HEK293 (cell line): Measurements from ENCODE around the gene HIPK4.

Experiments used
- CTCF ChIA-PET: fragments of 350-600 bp; formaldehyde crosslinking; extraction: SDS; loops from one replicate; lab custom pipeline; 2021; ENCODE audit warnings: antibody characterized with exemption; lab: Yijun Ruan, JAX
- POLR2A ChIA-PET: fragments of 300-600 bp; formaldehyde crosslinking; extraction: SDS; loops from one replicate; lab custom pipeline; 2020; ENCODE audit warnings: antibody characterized with exemption, inconsistent platforms; lab: Yijun Ruan, JAX
- H3K27ac ChIP-seq: fragments of 200-500 bp; sonication (Bioruptor generic); 2 replicates; pipeline ENCODE4 v1.5.1; 2014; ENCODE audit warnings: low read depth, low read length, control low read depth, inconsistent platforms; ENCODE audit errors: extremely low read depth
- H3K36me3 ChIP-seq, 2 experiments: fragments of 200-500 bp in 1 of 2; sonication (Bioruptor generic) in 1 of 2; 1 replicate in 1 of 2; 2 replicates in 1 of 2; pipeline ENCODE4 v1.5.1; 2014 to 2017; ENCODE audit warnings: inconsistent platforms in 2 of 2, low read length in 2 of 2; ENCODE audit not compliant: control insufficient read depth in 2 of 2, insufficient read depth in 1 of 2
- H3K4me1 ChIP-seq: fragments of 200-500 bp; sonication (Bioruptor generic); 2 replicates; pipeline ENCODE4 v1.5.1; 2014; ENCODE audit warnings: mild to moderate bottlenecking, low read length, inconsistent platforms; ENCODE audit not compliant: control insufficient read depth, insufficient read depth
- H3K4me3 ChIP-seq: 2 replicates; pipeline ENCODE4 v1.5.1; 2011; ENCODE audit warnings: low read depth, mild to moderate bottlenecking, control low read depth, low read length, moderate library complexity
- H3K9me3 ChIP-seq: fragments of 200-500 bp; sonication (Bioruptor generic); 2 replicates; pipeline ENCODE4 v1.5.1; 2014; ENCODE audit warnings: low read depth, low read length, inconsistent platforms; ENCODE audit not compliant: control insufficient read depth, insufficient read depth
- ATF2 ChIP-seq: fragments of 450-650 bp; formaldehyde crosslinking; IDR thresholded peaks from 2 replicates; pipeline ENCODE4 v1.5.1; 2016; ENCODE audit warnings: missing biosample characterization, missing genetic modification characterization, low read depth
- GLI4 ChIP-seq: fragments of 450-650 bp; formaldehyde crosslinking; IDR thresholded peaks from 2 replicates; pipeline ENCODE4 v1.5.1; 2016; ENCODE audit warnings: missing biosample characterization, missing genetic modification characterization
- KLF1 ChIP-seq: fragments of 450-650 bp; formaldehyde crosslinking; IDR thresholded peaks from 2 replicates; pipeline ENCODE4 v1.5.1; 2016; ENCODE audit warnings: missing biosample characterization, missing genetic modification characterization
- KLF16 ChIP-seq: fragments of 450-650 bp; formaldehyde crosslinking; IDR thresholded peaks from 2 replicates; pipeline ENCODE4 v1.5.1; 2017; ENCODE audit warnings: missing biosample characterization, missing genetic modification characterization
- KLF17 ChIP-seq: fragments of 450-650 bp; formaldehyde crosslinking; IDR thresholded peaks from 2 replicates; pipeline ENCODE4 v1.5.1; 2016; ENCODE audit warnings: missing biosample characterization, missing genetic modification characterization
- KLF9 ChIP-seq: fragments of 450-650 bp; formaldehyde crosslinking; IDR thresholded peaks from 2 replicates; pipeline ENCODE4 v1.5.1; 2016; ENCODE audit warnings: missing biosample characterization, missing genetic modification characterization, low read depth
- SCRT2 ChIP-seq: fragments of 450-650 bp; formaldehyde crosslinking; IDR thresholded peaks from 2 replicates; pipeline ENCODE4 v1.5.1; 2016; ENCODE audit warnings: missing biosample characterization, missing genetic modification characterization
- SP7 ChIP-seq: fragments of 450-650 bp; formaldehyde crosslinking; IDR thresholded peaks from 2 replicates; pipeline ENCODE4 v1.5.1; 2016; ENCODE audit warnings: missing biosample characterization, missing genetic modification characterization
- TSHZ1 ChIP-seq: fragments of 450-650 bp; formaldehyde crosslinking; IDR thresholded peaks from 2 replicates; pipeline ENCODE4 v1.5.1; 2016; ENCODE audit warnings: missing biosample characterization, missing genetic modification characterization, borderline replicate concordance
- WT1 ChIP-seq: fragments of 450-650 bp; formaldehyde crosslinking; IDR thresholded peaks from 2 replicates; pipeline ENCODE4 v1.5.1; 2016; ENCODE audit warnings: missing biosample characterization, missing genetic modification characterization
- ZIC2 ChIP-seq: fragments of 450-650 bp; formaldehyde crosslinking; IDR thresholded peaks from 2 replicates; pipeline ENCODE4 v1.5.1; 2016; ENCODE audit warnings: missing biosample characterization, missing genetic modification characterization
- ZNF112 ChIP-seq: fragments of 450-650 bp; formaldehyde crosslinking; IDR thresholded peaks from 2 replicates; pipeline ENCODE4 v1.5.0; 2017; ENCODE audit warnings: missing biosample characterization, missing genetic modification characterization
- ZNF140 ChIP-seq: fragments of 450-650 bp; formaldehyde crosslinking; IDR thresholded peaks from 2 replicates; pipeline ENCODE4 v1.5.1; 2016; ENCODE audit warnings: missing biosample characterization, missing genetic modification characterization
- ZNF155 ChIP-seq: fragments of 450-650 bp; formaldehyde crosslinking; IDR thresholded peaks from 2 replicates; pipeline ENCODE4 v1.5.1; 2016; ENCODE audit warnings: missing biosample characterization, missing genetic modification characterization
- ZNF404 ChIP-seq: fragments of 450-650 bp; formaldehyde crosslinking; IDR thresholded peaks from 2 replicates; pipeline ENCODE4 v1.5.1; 2017; ENCODE audit warnings: missing biosample characterization, missing genetic modification characterization
- ZNF423 ChIP-seq: fragments of 450-650 bp; formaldehyde crosslinking; IDR thresholded peaks from 2 replicates; pipeline ENCODE4 v1.5.1; 2016; ENCODE audit warnings: missing biosample characterization, missing genetic modification characterization
- ZNF488 ChIP-seq: fragments of 450-650 bp; formaldehyde crosslinking; IDR thresholded peaks from 2 replicates; pipeline ENCODE4 v1.5.1; 2016; ENCODE audit warnings: missing biosample characterization, missing genetic modification characterization
- ZNF585B ChIP-seq: fragments of 450-650 bp; formaldehyde crosslinking; IDR thresholded peaks from 2 replicates; pipeline ENCODE4 v1.5.1; 2016; ENCODE audit warnings: missing biosample characterization, missing genetic modification characterization
- ZNF600 ChIP-seq: fragments of 450-650 bp; formaldehyde crosslinking; IDR thresholded peaks from 2 replicates; pipeline ENCODE4 v1.5.1; 2016; ENCODE audit warnings: missing biosample characterization, missing genetic modification characterization
- ZNF629 ChIP-seq: fragments of 450-650 bp; formaldehyde crosslinking; IDR thresholded peaks from 2 replicates; pipeline ENCODE4 v1.5.1; 2017; ENCODE audit warnings: missing biosample characterization, missing genetic modification characterization
- ZNF768 ChIP-seq: fragments of 450-650 bp; formaldehyde crosslinking; IDR thresholded peaks from 2 replicates; pipeline ENCODE4 v1.5.1; 2018; ENCODE audit warnings: missing biosample characterization, mild to moderate bottlenecking, missing genetic modification characterization

The HIPK4 gene

GRCh38 chr19:40336601-40336900, 53.4 kb downstream of the HIPK4 start (continued):
- no peak for TF ChIP-seq ZNF488 (tag by site-specific recombination)
- TF ChIP-seq GLI4 (tag by site-specific recombination), result no peak
- TF ChIP-seq ZNF140 (tag by site-specific recombination), result no peak
- no peak for TF ChIP-seq ZNF404 (tag by site-specific recombination)
- no peak for TF ChIP-seq SP7 (tag by site-specific recombination)
- no peak for TF ChIP-seq KLF17
- no peak for TF ChIP-seq KLF9 (tag by site-specific recombination)
- TF ChIP-seq ZNF600 (tag by site-specific recombination), result no peak
- TF ChIP-seq ZNF423 (tag by site-specific recombination), result no peak

- H3K27ac ChIP-seq, result peak overlapping the region; percentile 29; the same call in 1 of the 2 replicates
- peaks cover 73 to 88% of the 10 kb centered on the region in 2 experiments for H3K36me3 ChIP-seq
- H3K4me1 ChIP-seq, result no peaks in the 10 kb centered on the region
- TF ChIP-seq KLF9 (tag by site-specific recombination) (peak; percentile 77), KLF16 (tag by site-specific recombination) (peak; percentile 71), WT1 (tag by site-specific recombination) (no peak), SP7 (tag by site-specific recombination) (peak; percentile 72), KLF17 (peak; percentile 75; the same call in 1 of the 2 replicates), SCRT2 (peak; percentile 67), ZNF629 (tag by site-specific recombination) (0 out of 2 replicates have a peak, but pooled peaks have one; percentile 25), ZNF112 (tag by site-specific recombination) (no peak), ZIC2 (0 out of 2 replicates have a peak, but pooled peaks have one; percentile 6), ZNF768 (tag by site-specific recombination) (peak; percentile 99), ATF2 (tag by site-specific recombination) (peak; percentile 77), ZNF585B (tag by site-specific recombination) (no peak), ZNF155 (no peak), TSHZ1 (tag by site-specific recombination) (no peak), KLF1 (tag by site-specific recombination) (peak; percentile 73)
- POLR2A ChIA-PET, result interaction anchor here (0.5 to 5.3 kb wide), 4 partner anchors 12 to 942 kb away, joined by 3 to 36 read pairs (median 4); partner anchors contain the start of genes C19orf47 and PLD3
- no peak overlapping the region for H3K4me3 ChIP-seq
- CTCF ChIA-PET, result interaction anchor here (0.6 to 3.7 kb wide), 7 partner anchors 9 to 299 kb away, joined by 3 to 16 read pairs (median 3); no protein-coding TSS in a partner anchor
- H3K9me3 ChIP-seq, result no peaks in the 10 kb centered on the region
Observed at GRCh38 chr19:40335855-40336600, 54.0 kb downstream of the HIPK4 start.
